ENCODE results near the gene ANKK1. TPM values are rescaled to one million over a fixed set of nuclear protein-coding genes. Genes with fewer than 3 reads are reported as not detected.

ANKK1 gene
- total and polyA plus RNA-seq, 9 of the 15 experiments (the other 6 are each of a cell fraction or from before 2014, with no cell fraction given) = not detected

DNA sequence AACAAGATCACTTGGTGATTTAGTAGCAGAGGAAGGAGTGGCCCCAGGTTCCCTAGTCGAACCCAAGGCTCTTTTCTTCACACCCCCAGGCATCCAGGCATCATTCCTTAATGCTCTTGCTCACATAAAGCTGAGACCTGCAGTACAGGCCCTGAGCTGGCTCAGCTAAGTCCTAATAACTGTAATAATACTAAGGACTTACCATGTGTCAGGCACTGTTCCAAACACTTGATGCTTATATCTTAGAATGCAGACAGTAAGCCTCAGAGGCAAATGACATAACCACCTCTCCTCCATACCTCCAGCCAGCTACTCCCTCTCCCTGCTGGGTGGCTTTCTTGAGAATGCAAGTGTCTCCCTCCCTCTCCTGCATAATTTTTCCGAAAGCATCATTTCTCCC is 33.2 kb downstream of the ANKK1 start:
- CTCF ChIA-PET (ENCODE audit: low intra/inter-chr PET ratio) = no interaction called here

More for the DNA sequence above, 33.2 kb downstream of the ANKK1 start:
- H3K9me3 ChIP-seq (replicated peaks; ENCODE audit: control insufficient read depth, insufficient read depth, low read depth, low read length) = no peaks in the 10 kb centered on the region
- intact Hi-C loops (cut with micrococcal nuclease) (no loop called here), in situ Hi-C loops (cut with MboI) (no loop called here)
- H2AFZ ChIP-seq (ENCODE audit: low read depth, low read length) = no peak overlapping the region
- H3K27me3 ChIP-seq (ENCODE audit: control insufficient read depth in 2 of 2, insufficient read depth in 2 of 2, low read length in 2 of 2) = peaks cover 5 to 46% of the 10 kb centered on the region in 2 experiments; a peak in 4 of 5 replicates
- H3K9ac ChIP-seq (ENCODE audit: insufficient read depth in 1 of 2, low read depth in 2 of 2, low read length in 2 of 2) = no peak overlapping the region
- no peaks in the 10 kb centered on the region; the same call in 1 of the 2 replicates for H4K20me1 ChIP-seq (replicated peaks; ENCODE audit: control insufficient read depth, insufficient read depth, low read length)
- no peak for DNase-seq (ENCODE audit: extremely low read depth in 1 of 4, low spot score in 3 of 4)
- H3K36me3 ChIP-seq (ENCODE audit: control insufficient read depth, insufficient read depth, low read length) = no peaks in the 10 kb centered on the region
- H3K79me2 ChIP-seq (ENCODE audit: control insufficient read depth, insufficient read depth, low read length) = no peaks in the 10 kb centered on the region
- no TSS peak for BruUV-seq (replicated peaks)
- H3K4me3 ChIP-seq = no peak overlapping the region
- 4% methylated on average over 2 of the region's 2 CpGs for WGBS (ENCODE audit: insufficient coverage, low coverage, missing lambda C conversion rate)
- TF ChIP-seq, protein P1, sequence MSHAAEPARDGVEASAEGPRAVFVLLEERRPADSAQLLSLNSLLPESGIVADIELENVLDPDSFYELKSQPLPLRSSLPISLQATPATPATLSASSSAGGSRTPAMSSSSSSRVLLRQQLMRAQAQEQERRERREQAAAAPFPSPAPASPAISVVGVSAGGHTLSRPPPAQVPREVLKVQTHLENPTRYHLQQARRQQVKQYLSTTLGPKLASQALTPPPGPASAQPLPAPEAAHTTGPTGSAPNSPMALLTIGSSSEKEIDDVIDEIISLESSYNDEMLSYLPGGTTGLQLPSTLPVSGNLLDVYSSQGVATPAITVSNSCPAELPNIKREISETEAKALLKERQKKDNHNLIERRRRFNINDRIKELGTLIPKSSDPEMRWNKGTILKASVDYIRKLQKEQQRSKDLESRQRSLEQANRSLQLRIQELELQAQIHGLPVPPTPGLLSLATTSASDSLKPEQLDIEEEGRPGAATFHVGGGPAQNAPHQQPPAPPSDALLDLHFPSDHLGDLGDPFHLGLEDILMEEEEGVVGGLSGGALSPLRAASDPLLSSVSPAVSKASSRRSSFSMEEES (CRISPR knock-in tag; IDR thresholded peaks at IDR 0.05) = no peak
- TF ChIP-seq U2AF1 (optimal IDR thresholded peaks at IDR 0.05; ENCODE audit: low read depth, low read length) = no peak
- TF ChIP-seq, protein P2, sequence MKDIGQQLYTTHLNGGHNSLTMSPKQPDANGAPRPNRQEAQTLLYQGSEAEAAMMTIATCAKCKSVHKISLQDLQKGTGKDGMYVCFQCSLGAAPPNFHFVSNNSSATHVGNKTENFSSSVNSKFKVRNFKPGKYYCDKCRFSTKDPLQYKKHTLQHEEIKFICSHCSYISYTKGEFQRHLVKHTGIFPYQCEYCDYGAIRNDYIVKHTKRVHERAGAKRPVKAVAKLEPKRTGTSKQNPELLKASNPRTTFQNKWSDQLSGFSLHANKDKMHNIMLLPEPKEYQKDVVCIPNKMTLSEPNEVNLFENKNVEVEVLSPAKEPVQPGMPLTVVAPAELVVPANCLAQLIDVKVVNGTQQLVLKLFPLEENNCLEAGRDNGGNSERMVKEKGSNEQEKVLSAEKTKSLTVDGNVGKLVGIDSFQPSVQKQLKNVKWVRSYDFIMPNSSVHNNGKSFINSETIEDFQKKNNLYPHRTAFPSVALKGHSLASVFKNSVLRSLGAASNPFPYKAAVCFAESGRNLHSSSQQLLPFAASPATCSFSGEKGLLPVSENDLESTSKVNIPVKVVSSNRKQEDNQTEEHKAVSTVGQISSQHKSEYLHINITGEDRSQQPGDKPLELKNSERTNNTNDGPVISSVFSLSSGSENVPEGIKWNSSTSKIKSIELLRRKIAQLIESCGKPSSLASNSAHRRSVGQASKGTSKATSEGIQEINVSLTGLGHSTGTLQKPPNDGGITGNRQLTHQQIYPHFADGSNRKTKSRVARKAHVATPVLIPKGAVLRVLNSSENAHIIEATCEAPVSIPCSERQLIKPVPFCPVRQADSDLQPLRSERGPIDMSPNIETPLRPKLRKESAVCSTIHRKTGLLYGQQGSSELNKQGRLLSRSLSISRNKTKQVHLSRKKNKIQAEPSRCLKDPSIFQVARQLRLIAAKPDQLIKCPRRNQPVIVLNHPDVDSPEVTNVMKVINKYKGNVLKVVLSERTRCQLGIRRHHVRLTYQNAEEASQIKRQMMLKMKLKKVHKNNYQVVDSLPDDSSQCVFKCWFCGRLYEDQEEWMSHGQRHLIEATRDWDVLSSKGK (CRISPR knock-in tag; IDR thresholded peaks at IDR 0.05) = no peak
- no peak for TF ChIP-seq SNRNP70 (optimal IDR thresholded peaks at IDR 0.05; ENCODE audit: low read depth, low read length)
- TF ChIP-seq TGIF2 (CRISPR knock-in tag; IDR thresholded peaks at IDR 0.05) = no peak
- TF ChIP-seq, protein P3, sequence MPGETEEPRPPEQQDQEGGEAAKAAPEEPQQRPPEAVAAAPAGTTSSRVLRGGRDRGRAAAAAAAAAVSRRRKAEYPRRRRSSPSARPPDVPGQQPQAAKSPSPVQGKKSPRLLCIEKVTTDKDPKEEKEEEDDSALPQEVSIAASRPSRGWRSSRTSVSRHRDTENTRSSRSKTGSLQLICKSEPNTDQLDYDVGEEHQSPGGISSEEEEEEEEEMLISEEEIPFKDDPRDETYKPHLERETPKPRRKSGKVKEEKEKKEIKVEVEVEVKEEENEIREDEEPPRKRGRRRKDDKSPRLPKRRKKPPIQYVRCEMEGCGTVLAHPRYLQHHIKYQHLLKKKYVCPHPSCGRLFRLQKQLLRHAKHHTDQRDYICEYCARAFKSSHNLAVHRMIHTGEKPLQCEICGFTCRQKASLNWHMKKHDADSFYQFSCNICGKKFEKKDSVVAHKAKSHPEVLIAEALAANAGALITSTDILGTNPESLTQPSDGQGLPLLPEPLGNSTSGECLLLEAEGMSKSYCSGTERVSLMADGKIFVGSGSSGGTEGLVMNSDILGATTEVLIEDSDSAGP (CRISPR knock-in tag; IDR thresholded peaks at IDR 0.05) = no peak
- TF ChIP-seq, protein P4, sequence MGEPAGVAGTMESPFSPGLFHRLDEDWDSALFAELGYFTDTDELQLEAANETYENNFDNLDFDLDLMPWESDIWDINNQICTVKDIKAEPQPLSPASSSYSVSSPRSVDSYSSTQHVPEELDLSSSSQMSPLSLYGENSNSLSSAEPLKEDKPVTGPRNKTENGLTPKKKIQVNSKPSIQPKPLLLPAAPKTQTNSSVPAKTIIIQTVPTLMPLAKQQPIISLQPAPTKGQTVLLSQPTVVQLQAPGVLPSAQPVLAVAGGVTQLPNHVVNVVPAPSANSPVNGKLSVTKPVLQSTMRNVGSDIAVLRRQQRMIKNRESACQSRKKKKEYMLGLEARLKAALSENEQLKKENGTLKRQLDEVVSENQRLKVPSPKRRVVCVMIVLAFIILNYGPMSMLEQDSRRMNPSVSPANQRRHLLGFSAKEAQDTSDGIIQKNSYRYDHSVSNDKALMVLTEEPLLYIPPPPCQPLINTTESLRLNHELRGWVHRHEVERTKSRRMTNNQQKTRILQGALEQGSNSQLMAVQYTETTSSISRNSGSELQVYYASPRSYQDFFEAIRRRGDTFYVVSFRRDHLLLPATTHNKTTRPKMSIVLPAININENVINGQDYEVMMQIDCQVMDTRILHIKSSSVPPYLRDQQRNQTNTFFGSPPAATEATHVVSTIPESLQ (CRISPR knock-in tag; IDR thresholded peaks at IDR 0.05) = no peak
- no peak for TF ChIP-seq ATF1 (CRISPR knock-in tag; IDR thresholded peaks at IDR 0.05)
- no peak for TF ChIP-seq ATF1 (tag; IDR thresholded peaks at IDR 0.05)
- TF ChIP-seq EP300 (IDR thresholded peaks at IDR 0.05; ENCODE audit: low read length) = no peak
- TF ChIP-seq, protein P5, sequence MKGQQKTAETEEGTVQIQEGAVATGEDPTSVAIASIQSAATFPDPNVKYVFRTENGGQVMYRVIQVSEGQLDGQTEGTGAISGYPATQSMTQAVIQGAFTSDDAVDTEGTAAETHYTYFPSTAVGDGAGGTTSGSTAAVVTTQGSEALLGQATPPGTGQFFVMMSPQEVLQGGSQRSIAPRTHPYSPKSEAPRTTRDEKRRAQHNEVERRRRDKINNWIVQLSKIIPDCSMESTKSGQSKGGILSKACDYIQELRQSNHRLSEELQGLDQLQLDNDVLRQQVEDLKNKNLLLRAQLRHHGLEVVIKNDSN (CRISPR knock-in tag; IDR thresholded peaks at IDR 0.05) = no peak
- no peak for TF ChIP-seq RAD51 (IDR thresholded peaks at IDR 0.05; ENCODE audit: borderline replicate concordance, low read depth)
- ATAC-seq = no peak
- no peaks in the 10 kb centered on the region for H3K4me1 ChIP-seq (replicated peaks in 1 of 2; ENCODE audit: control insufficient read depth in 2 of 2, insufficient read depth in 2 of 2, low read length in 2 of 2)
- H3K27ac ChIP-seq (ENCODE audit: extremely low read depth, low read depth, low read length) = no peak overlapping the region
- H3K9me1 ChIP-seq (ENCODE audit: control insufficient read depth, insufficient read depth, low read length) = no peaks in the 10 kb centered on the region
- H3K4me2 ChIP-seq (ENCODE audit: insufficient read depth, low read length) = no peak overlapping the region
- FAIRE-seq = no peak
- POLR2A ChIA-PET = interaction anchor here (0.6 to 0.7 kb wide), 2 partner anchors 8 to 591 kb away, joined by 3 read pairs; no protein-coding TSS in a partner anchor
